ENCODE results near the gene PRKACG.

Gene PRKACG

GRCh38 chr9:68980341-68980914 is 33.5 kb downstream of the PRKACG start:
- peak; percentile 47 to 66 (median 61) for DNase-seq

DNA sequence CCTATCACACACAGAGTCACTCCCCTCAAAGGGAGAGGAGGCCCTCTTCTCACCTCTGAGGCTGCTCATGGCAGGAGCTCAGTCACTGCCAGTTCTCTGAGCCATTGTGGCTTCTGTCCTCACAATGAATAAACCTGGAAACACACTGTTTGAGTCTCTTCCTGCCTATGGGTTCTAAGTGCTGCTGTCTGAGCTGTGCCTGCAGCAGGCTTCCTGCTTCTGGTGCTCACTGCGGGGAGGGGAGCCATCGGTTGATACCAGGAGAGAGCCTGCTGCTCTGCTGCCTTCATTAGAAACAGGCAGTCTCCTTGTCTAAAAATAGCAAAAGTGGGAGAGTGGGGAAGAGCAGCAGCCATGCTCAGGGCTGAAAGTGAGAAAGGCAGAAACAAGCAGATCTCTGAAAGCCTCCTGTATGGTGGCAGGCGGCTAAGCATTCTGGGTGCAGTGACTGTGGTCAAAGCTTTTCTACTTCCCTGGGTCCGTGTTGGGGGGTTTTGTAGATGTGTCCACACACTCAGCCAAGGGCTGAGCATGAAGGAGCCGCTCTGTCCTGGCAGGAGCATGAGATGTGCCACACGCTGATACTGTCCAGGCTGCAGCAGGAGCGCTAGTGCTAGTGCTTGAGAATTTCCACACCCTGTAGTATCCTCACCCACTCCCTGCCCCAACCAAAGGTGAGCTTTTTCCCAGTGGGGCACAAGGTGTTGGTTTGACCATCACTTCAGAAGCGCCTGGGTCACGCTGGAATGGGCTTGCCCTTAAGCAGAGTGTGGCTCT is 34.2 kb downstream of the PRKACG start:
- peak in 2 of 4 experiments; percentile 13 to 20 for DNase-seq

GRCh38 chr9:68978501-68978900 is 35.4 kb downstream of the PRKACG start:
- DNase-seq = no peak

DNA sequence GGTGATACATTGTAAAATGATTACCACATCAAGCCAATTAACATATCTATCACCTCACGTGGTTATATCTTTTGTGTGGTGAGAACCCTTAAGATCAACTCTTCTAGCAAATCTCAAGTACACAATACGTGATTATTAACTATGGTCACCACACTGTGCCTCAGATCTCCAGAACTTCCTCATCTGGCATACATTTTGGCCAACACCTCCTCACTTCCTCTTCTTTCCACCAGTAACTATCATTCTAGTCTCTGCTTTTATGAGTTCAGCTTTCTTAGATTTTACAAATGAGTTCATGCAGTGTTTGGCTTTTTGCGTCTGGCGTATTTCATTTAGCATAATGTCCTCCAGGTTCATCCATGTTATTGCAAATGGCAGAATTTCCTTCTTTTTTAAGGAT is 35.8 kb downstream of the PRKACG start:
- DNase-seq = peak; percentile 66 to 87 (median 76)

GRCh38 chr9:68975365-68976043 is 38.4 kb downstream of the PRKACG start:
- peak; percentile 27 to 79 (median 55) for DNase-seq

GRCh38 chr9:68974901-68975300 is 39.0 kb downstream of the PRKACG start:
- DNase-seq = peak in 3 of 4 experiments; percentile 15 to 56 (median 39)

GRCh38 chr9:68974431-68974830 is 39.5 kb downstream of the PRKACG start:
- DNase-seq = no peak

- no peak for DNase-seq
Observed at GRCh38 chr9:68973619-68974018, 40.3 kb downstream of the PRKACG start.

DNA sequence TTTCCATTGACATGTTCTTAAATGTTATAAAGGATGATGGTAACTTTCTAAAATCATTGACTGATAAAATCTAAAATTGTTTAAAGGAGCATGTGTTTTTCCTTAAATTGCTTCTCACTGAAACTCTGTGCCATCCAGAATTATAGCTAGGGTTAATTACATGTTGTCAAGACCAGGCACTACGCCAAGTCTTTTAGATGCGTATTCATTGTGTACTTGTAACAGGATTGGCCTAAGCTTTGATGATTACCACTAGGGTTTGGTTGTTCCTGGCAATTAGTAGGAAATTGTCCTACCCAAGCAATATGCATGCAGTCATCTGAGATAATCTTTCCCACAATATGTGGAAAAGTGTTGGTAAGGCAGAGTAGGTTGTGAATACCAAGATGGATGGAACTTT is 43.8 kb downstream of the PRKACG start:
- no peak for DNase-seq

GRCh38 chr9:68969538-68969937 is 44.4 kb downstream of the PRKACG start:
- no peak for DNase-seq

DNA sequence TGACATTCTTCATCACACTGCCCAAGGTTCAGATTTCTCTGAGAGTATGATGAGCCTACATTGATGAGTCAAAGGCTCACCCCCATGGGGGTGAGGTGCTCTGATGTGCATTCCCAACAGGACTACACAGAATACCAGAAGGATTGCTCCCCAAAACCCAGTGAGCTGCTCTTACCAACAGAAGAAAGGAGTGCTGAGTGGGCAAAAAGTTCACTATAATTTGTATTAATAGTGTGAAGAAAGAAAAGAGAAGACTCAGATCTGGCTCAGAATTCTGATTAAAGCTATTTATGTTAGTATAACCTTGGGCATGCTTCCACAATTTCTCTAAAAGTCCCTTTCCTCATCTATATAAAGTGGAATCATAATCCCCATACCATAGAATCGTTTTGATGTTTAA is 46.1 kb downstream of the PRKACG start:
- DNase-seq = no peak

GRCh38 chr9:68966496-68966944 is 47.4 kb downstream of the PRKACG start:
- DNase-seq = no peak

DNA sequence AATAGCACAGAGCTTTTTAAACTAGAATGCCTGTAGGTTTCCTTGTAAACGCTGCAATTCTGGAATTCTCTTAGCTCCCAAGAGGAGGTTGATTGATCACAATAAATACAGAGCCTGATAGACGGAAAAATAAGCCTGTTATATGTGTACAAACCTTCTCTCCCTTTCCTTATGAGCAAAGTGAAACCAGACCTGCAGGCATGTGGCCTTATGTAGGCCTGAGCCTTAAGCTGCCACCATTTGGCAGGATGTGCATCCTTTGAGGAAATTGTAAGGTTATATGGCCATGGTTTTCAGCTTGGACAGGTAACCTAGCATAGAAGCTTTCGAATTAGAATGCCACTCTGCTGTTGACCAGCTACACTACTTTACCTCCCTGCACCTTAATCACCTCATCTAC is 49.1 kb downstream of the PRKACG start:
- DNase-seq = no peak

- no peak for DNase-seq
Observed at GRCh38 chr9:68964102-68964541, 49.8 kb downstream of the PRKACG start.

DNA sequence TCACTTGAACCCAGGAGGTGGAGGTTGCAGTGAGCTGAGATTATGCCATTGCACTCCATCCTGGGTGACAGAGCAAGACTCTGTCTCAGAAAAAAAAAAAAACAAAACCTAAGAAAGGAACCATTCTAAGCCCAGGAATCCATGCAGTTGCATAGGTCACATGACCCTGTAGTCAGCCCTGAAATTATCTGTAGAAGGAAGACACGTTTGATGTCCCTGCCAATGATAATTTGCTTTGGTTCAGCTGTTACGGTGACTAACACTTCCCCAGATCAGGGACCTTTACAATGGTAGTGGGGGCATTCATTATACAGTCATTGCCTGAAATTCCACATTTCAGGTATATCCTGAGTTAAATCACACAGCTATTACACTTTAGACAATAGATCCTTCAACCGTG is 50.5 kb downstream of the PRKACG start:
- DNase-seq = no peak
